Measurements from ENCODE around the gene CHAT. TPM values are rescaled to one million over a fixed set of nuclear protein-coding genes. Genes with fewer than 3 reads are reported as not detected.

Gene CHAT
- total RNA-seq, 2 donors from 2014 or later, result not detected

DNA sequence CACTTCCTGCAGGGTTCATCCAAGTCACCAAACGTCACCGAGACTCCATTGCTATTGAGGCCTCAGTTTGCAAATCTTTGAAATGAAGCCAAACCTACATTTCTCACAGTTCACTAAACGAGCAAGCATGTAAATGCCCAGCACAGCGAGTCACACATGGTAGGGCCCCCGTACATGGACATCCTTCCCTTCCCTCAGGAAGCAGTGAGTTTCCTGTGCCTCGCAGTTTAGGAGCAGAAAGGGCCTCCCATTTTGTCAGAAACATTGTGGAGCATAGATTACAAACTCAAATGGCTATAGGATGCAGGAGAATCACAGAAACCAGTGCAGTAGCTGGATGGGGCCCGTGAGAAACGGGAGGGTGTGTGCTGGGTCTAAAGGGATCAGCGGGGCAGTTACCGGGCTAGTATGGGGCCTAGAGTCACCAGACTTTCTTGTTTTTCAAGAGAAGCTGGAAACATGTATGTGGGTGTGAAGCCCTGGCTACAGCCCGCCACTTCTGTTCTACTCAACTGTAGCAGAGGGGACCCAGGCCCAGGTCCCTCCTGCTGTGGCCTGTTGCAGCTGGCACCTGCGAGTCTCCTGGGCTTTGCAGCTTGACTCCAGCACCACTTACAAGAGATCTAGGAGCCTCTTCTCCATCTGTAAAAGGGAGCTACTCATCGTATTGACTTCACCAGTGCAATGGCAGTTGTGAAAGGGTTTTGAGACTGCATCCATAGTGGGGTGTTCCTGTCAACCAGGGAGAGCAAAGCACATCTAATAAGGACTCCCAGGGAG, 17.9 kb upstream of the CHAT start:
- intact Hi-C loops (cut with DNase I), result loop anchor here in 1 of 2 donors (10.0 kb wide), 2 partner anchors 189 to 319 kb away; no protein-coding TSS in a partner anchor
- DNase-seq, result no peak
- no peak for ATAC-seq

DNA sequence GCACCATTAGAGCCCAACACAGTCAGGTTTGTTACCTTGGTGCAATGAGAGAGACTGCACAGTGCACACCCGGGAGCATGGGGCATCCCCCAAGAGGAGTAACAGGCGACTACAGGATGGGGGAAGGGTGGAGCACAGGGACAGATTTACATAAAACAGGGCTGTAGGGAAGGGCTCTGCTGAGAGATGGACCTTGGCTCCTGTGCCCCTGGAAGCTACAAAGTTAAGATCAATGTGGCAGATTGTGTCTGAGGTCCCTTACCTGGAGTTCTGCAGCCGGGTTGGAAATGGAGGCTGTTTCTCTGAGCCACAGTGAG, 17.4 kb upstream of the CHAT start:
- intact Hi-C loops (cut with DNase I), result loop anchor here in 1 of 2 donors (10.0 kb wide), 2 partner anchors 188 to 318 kb away; no protein-coding TSS in a partner anchor
- ATAC-seq, result no peak
- no peak for DNase-seq

DNA sequence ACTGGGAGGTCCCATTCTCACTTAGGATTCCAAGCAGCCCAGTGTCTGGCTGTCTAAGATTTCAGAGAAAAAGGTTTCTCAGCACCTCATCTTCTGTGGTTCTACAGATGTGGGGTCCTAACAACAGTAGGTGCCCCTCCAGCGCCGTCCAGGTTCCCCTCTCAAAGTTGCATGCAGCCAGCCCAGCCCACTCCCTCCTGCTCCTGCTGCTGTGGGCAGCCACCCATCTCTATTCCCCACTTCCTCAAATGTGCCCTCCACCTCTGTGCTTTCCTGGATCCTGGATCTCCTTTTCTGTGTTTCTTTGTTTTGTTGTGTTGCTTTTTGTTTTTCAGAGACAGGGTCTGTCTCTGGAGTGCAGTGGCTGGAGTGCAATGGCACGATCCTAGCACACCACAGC, 17.0 kb upstream of the CHAT start:
- no peak for DNase-seq
- no peak for ATAC-seq
- intact Hi-C loops (cut with DNase I), result loop anchor here in 1 of 2 donors (10.0 kb wide), 2 partner anchors 188 to 318 kb away; no protein-coding TSS in a partner anchor

GRCh38 chr10:49597426-49598163, 16.2 kb upstream of the CHAT start:
- ATAC-seq, result no peak
- no peak for DNase-seq
- intact Hi-C loops (cut with DNase I), result loop anchor here in 1 of 2 donors (10.0 kb wide), 2 partner anchors 187 to 317 kb away; no protein-coding TSS in a partner anchor

DNA sequence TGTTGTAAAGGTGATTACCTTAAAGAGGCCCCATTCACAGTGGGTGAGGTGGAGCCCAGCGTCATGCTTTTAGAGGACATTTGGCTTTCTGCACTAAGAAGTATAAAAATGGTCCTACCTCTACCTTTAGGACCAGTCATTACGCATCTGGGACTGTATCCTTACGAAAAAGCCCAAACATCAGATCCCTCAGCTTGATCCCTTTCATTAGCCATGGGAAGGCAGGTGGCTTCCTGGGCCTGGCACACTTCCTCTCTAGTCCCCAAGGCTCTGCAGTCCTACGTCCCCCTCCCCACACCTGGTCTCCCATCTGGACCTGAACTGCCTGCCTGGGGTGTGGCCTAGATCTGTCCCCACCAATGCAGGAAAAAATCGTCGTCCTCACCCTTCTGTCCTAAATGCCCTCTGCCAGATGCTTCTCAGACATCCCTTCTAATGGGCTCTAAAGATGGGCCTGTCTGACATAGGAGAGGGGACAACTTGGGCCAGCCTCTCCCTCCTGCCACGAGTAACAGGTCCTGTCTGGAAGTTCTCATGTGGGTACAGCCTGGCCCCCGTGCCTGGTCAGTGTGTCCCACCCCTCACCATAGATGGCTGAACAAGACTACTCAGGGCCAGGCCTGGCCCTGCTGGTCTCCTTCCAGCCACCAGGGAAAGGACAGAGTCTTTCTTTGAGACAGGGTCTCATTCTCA, 15.5 kb upstream of the CHAT start:
- intact Hi-C loops (cut with DNase I), result loop anchor here in 1 of 2 donors (10.0 kb wide), 2 partner anchors 186 to 316 kb away; no protein-coding TSS in a partner anchor
- ATAC-seq, result no peak
- no peak for DNase-seq

DNA sequence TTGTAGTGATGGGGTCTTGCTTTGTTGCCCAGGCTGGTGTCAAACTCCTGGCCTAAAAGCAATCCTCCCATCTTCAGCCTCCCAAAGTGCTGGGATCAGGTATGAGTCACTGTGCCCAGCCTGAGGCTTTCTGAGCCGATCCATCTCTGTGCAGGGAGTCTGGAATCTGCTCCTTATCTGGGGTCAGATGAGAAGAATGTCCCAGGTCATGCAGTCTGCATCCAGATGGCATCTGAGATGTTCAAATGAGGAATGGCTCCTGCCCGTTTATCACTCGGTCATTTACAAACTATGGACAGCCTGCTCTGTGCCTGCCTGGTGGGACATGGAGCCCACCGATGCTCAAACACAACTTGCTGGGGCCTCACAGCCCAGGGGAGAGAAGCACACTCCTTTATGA, 14.9 kb upstream of the CHAT start:
- DNase-seq, result no peak
- no peak for ATAC-seq
- intact Hi-C loops (cut with DNase I), result loop anchor here in 1 of 2 donors (10.0 kb wide), 2 partner anchors 186 to 316 kb away; no protein-coding TSS in a partner anchor

- no peak for DNase-seq
- intact Hi-C loops (cut with DNase I), result loop anchor here in 1 of 2 donors (10.0 kb wide), 2 partner anchors 185 to 315 kb away; no protein-coding TSS in a partner anchor
- ATAC-seq, result no peak
Measured at GRCh38 chr10:49599546-49599945, 14.3 kb upstream of the CHAT start.

GRCh38 chr10:49600046-49600445, 13.8 kb upstream of the CHAT start:
- intact Hi-C loops (cut with DNase I), result loop anchor here in 1 of 2 donors (10.0 kb wide), 1 partner anchor 165 kb away; the partner anchor contains the start of gene OGDHL
- DNase-seq, result no peak
- no peak for ATAC-seq

DNA sequence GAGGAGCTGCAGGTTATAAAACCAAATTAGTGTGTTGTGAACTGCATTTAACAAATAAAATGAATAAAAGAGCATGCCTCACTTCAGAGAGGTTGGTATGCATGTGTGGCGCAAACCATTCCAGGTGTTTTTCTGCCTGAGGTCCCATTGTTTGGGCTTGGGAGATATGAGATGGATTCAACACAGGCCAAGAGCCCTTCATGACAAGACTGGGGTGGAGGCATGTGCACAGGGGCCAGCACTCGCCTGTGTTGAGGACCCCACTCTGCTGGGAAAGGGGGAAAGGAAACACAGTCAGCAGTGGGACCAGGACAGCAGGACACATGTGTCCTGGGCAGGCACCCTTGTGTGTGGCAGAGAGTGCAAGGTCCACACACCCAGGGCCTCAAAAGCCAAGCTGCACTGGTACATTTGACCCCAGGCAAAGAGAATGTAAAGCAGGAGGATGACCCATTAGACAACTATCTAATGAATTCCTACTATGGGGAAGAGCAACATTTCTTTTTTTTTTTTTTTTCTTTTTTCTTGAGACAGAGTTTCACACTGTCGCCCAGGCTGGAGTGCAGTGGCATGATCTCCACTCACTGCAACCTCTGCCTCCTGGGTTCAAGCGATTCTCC, 12.9 kb upstream of the CHAT start:
- intact Hi-C loops (cut with DNase I), result loop anchor here in 1 of 2 donors (10.0 kb wide), 1 partner anchor 164 kb away; the partner anchor contains the start of gene OGDHL
- no peak for DNase-seq
- no peak for ATAC-seq

- ATAC-seq (peak in 1 of 2 donors; percentile 48), DNase-seq (no peak)
- intact Hi-C loops (cut with DNase I), result loop anchor here in 1 of 2 donors (10.0 kb wide), 1 partner anchor 163 kb away; the partner anchor contains the start of gene OGDHL
Measured at GRCh38 chr10:49601857-49602256, 12.0 kb upstream of the CHAT start.

GRCh38 chr10:49602380-49603023, 11.3 kb upstream of the CHAT start:
- intact Hi-C loops (cut with DNase I), result loop anchor here in 1 of 2 donors (10.0 kb wide), 1 partner anchor 162 kb away; the partner anchor contains the start of gene OGDHL
- no peak for DNase-seq
- no peak for ATAC-seq

- DNase-seq (no peak), ATAC-seq (no peak)
- intact Hi-C loops (cut with DNase I), result loop anchor here in 1 of 2 donors (10.0 kb wide), 1 partner anchor 159 kb away; the partner anchor contains the start of gene OGDHL
Measured at GRCh38 chr10:49605216-49605938, 8.5 kb upstream of the CHAT start.

- DNase-seq, result no peak
- intact Hi-C loops (cut with DNase I), result loop anchor here in 1 of 2 donors (10.0 kb wide), 1 partner anchor 159 kb away; the partner anchor contains the start of gene OGDHL
- no peak for ATAC-seq
Measured at GRCh38 chr10:49605939-49606509, 7.8 kb upstream of the CHAT start.

DNA sequence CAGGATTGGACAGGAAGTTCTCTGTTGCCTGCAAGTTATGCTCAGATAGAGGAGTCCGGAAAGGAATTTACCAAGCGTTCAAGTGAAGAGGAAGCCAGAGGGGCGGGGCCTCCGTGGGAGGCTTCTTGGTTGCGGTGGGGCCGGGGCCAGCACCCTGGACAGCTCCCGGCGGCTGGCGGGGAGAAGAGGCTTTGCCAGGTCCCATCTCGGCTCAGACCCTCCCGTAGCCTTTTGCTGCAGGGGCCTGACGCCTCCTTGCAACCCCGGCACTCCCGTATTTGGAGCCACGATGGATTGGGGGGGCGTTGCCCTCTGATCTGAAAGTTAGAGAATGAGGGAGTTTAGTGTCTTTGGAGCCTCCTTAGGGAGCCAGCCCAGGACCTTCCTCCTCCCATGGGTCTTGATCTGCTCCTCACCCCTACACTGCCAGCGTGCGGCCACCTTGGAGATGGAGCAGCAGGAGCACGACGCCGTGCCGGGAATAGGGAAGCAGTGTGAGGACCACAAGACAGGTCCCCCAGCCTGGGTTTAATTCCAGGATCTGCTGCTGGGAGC, 6.8 kb upstream of the CHAT start:
- intact Hi-C loops (cut with DNase I), result loop anchor here in 1 of 2 donors (10.0 kb wide), 1 partner anchor 158 kb away; the partner anchor contains the start of gene OGDHL
- ATAC-seq (peak; percentile 79 to 81), DNase-seq (peak; percentile 74)

DNA sequence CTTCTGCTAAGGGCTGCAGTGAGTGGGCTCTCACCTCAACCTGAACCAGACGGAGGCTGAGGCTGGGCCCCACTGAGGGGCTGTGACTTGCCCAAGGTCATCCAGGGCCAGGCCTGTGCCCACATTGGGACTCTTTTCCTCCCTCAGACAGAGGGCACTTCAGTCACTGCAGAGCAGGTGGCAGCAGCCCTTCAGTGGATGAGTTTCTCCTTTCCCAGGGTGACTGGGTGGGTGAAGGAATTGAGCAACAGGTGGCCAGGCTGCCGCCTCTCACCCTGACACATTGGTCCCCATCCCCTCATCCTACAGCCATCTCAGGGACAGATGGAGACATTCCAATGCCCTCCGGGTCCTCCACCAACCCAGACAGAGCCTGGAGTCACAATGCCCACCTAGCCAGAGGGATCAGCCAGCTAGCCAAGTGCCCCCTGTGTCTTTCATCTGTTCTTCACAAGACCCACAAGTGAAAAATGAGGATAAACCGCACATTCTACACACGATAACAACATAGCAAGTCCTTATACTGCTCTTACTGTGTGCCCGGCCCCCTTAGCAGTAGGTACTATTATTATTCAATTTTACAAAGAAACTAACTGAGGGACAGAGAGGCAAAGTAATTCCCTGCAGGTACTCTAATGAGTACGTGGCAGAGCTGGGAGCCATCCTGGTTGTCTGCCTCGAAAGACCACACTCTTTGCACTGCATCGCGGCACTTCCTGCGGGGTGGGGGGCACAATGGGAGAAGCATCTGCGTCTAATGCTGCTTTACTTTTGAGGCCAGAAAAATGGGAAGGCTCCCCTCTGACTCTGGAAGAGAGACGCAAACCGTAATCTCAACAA, 5.5 kb upstream of the CHAT start:
- no peak for DNase-seq
- intact Hi-C loops (cut with DNase I), result loop anchor here in 1 of 2 donors (10.0 kb wide), 1 partner anchor 156 kb away; the partner anchor contains the start of gene OGDHL
- ATAC-seq, result no peak

- DNase-seq (no peak), ATAC-seq (no peak)
- intact Hi-C loops (cut with DNase I), result loop anchor here in 1 of 2 donors (10.0 kb wide), 1 partner anchor 156 kb away; the partner anchor contains the start of gene OGDHL
Measured at GRCh38 chr10:49609006-49609282, 4.9 kb upstream of the CHAT start.
